IMR-90 (cell line): ENCODE measurements around the gene ZNF503. TPM values are rescaled to one million over a fixed set of nuclear protein-coding genes. Genes with fewer than 3 reads are reported as not detected.

ENCODE experiments used
- ATAC-seq: fragments of 200-7000 bp; cut with Tn5 transposase; 2 replicates; pipeline ENCODE4 v1.9.1; 2020; ENCODE audit warnings: low read depth, mild to moderate bottlenecking, moderate library complexity
- BruUV-seq: library from RNA; stranded (reverse); fragments of 400-500 nt; replicated peaks from 2 replicates; lab custom pipeline; 2021; lab: Mats Ljungman, UMichigan
- CTCF ChIA-PET: fragments of 300-600 bp; formaldehyde crosslinking; extraction: SDS; loops from one replicate; lab custom pipeline; 2021; ENCODE audit warnings: antibody characterized with exemption; lab: Yijun Ruan, JAX
- POLR2A ChIA-PET: fragments of 300-600 bp; sonication (Branson Sonifier 250); formaldehyde crosslinking; loops from one replicate; lab custom pipeline; 2022; ENCODE audit warnings: antibody characterized with exemption; ENCODE audit not compliant: unreplicated experiment; lab: Charles Lee
- DNase-seq: peaks from one replicate; pipeline ENCODE4 v3.0.0; 2013
- H2AFZ ChIP-seq: replicated peaks from 2 replicates; pipeline ENCODE3; 2013; ENCODE audit warnings: low read length, mild to moderate bottlenecking; ENCODE audit not compliant: poor library complexity
- H2AK5ac ChIP-seq: 2 replicates; pipeline ENCODE4 v1.6.1; 2013; ENCODE audit warnings: low read depth, low read length, inconsistent platforms
- H2AK9ac ChIP-seq: replicated peaks from 2 replicates; pipeline ENCODE3; 2013; ENCODE audit warnings: mild to moderate bottlenecking, low read depth, low read length, moderate library complexity; ENCODE audit not compliant: poor library complexity
- H2BK120ac ChIP-seq: 2 replicates; pipeline ENCODE4 v1.6.1; 2013; ENCODE audit warnings: low read depth, low read length, inconsistent platforms
- H2BK15ac ChIP-seq: 3 replicates; pipeline ENCODE4 v1.6.1; 2013; ENCODE audit warnings: low read depth, low read length, inconsistent platforms
- H2BK20ac ChIP-seq: 2 replicates; pipeline ENCODE4 v1.6.1; 2013; ENCODE audit warnings: low read depth, mild to moderate bottlenecking, inconsistent platforms, low read length, moderate library complexity
- H2BK5ac ChIP-seq: 2 replicates; pipeline ENCODE4 v1.6.1; 2013; ENCODE audit warnings: mild to moderate bottlenecking, low read depth, low read length, inconsistent platforms; ENCODE audit not compliant: poor library complexity, severe bottlenecking
- H3K14ac ChIP-seq: replicated peaks from 2 replicates; pipeline ENCODE4 v1.6.1; 2013; ENCODE audit warnings: low read depth, low read length, inconsistent platforms
- H3K18ac ChIP-seq: 2 replicates; pipeline ENCODE4 v1.6.1; 2013; ENCODE audit warnings: low read depth, low read length, control low read depth
- H3K23ac ChIP-seq: 2 replicates; pipeline ENCODE4 v1.6.1; 2013; ENCODE audit warnings: low read depth, low read length, inconsistent platforms
- H3K27ac ChIP-seq: 2 replicates; pipeline ENCODE4 v1.5.1; 2013; ENCODE audit warnings: mild to moderate bottlenecking, control low read depth, low read length; ENCODE audit not compliant: insufficient read depth
- H3K27me3 ChIP-seq: 2 replicates; pipeline ENCODE4 v1.6.1; 2013; ENCODE audit warnings: low read length; ENCODE audit not compliant: control insufficient read depth, insufficient read depth
- H3K36me3 ChIP-seq: 2 replicates; pipeline ENCODE4 v1.6.1; 2013; ENCODE audit warnings: low read length, mixed read lengths; ENCODE audit not compliant: control insufficient read depth, insufficient read depth
- H3K4ac ChIP-seq: 2 replicates; pipeline ENCODE4 v1.6.1; 2013; ENCODE audit warnings: low read depth, low read length, inconsistent platforms
- H3K4me1 ChIP-seq: 2 replicates; pipeline ENCODE4 v1.6.1; 2013; ENCODE audit warnings: low read length, mixed read lengths; ENCODE audit not compliant: control insufficient read depth, insufficient read depth
- H3K4me2 ChIP-seq: 2 replicates; pipeline ENCODE4 v1.6.1; 2013; ENCODE audit warnings: low read depth, mild to moderate bottlenecking, control low read depth, low read length, moderate library complexity
- H3K4me3 ChIP-seq: 2 replicates; pipeline ENCODE4 v1.5.1; 2013; ENCODE audit warnings: low read depth, mild to moderate bottlenecking, control low read depth, low read length, moderate library complexity; ENCODE audit not compliant: insufficient read depth
- H3K56ac ChIP-seq: 2 replicates; pipeline ENCODE4 v1.6.1; 2013; ENCODE audit warnings: low read length, inconsistent platforms; ENCODE audit not compliant: insufficient read depth; ENCODE audit errors: extremely low read depth
- H3K79me1 ChIP-seq, 2 experiments: 2 replicates each; pipeline ENCODE4 v1.6.1; 2013; ENCODE audit warnings: low read length in 2 of 2, inconsistent platforms in 1 of 2, low read depth in 1 of 2
- H3K9ac ChIP-seq: 2 replicates; pipeline ENCODE4 v1.6.1; 2013; ENCODE audit warnings: low read depth, low read length, control low read depth
- H3K9me1 ChIP-seq: 2 replicates; pipeline ENCODE4 v1.6.1; 2013; ENCODE audit warnings: low read length, inconsistent platforms; ENCODE audit not compliant: insufficient read depth
- H3K9me3 ChIP-seq: 2 replicates; pipeline ENCODE4 v1.6.1; 2013; ENCODE audit warnings: low read length; ENCODE audit not compliant: control insufficient read depth, insufficient read depth
- H4K20me1 ChIP-seq: 2 replicates; pipeline ENCODE4 v1.6.1; 2013; ENCODE audit warnings: low read length, inconsistent platforms; ENCODE audit not compliant: insufficient read depth
- H4K5ac ChIP-seq: 2 replicates; pipeline ENCODE4 v1.6.1; 2013; ENCODE audit warnings: mild to moderate bottlenecking, low read depth, low read length, control low read depth
- H4K8ac ChIP-seq, 2 experiments: 2 replicates each; pipeline ENCODE4 v1.6.1; 2013; ENCODE audit warnings: low read depth in 2 of 2, low read length in 2 of 2, control low read depth in 1 of 2, inconsistent platforms in 1 of 2
- H4K91ac ChIP-seq: 2 replicates; pipeline ENCODE4 v1.6.1; 2013; ENCODE audit warnings: low read depth, low read length, inconsistent platforms; ENCODE audit not compliant: insufficient read depth
- BHLHE40 ChIP-seq: fragments of 150-350 bp; IDR thresholded peaks from 2 replicates; pipeline ENCODE4 v1.6.1; 2016; ENCODE audit warnings: mild to moderate bottlenecking, low read depth, low read length
- CEBPB ChIP-seq: IDR thresholded peaks from 2 replicates; pipeline ENCODE4 v1.6.1; 2012; ENCODE audit warnings: low read depth, low read length, improper control_type of control experiment
- CHD1 ChIP-seq: IDR thresholded peaks from 2 replicates; pipeline ENCODE4 v1.6.1; 2012; ENCODE audit warnings: low read depth, low read length, improper control_type of control experiment
- CTCF ChIP-seq: conservative IDR thresholded peaks from 2 replicates; pipeline ENCODE4 v1.5.1; 2012; ENCODE audit warnings: mild to moderate bottlenecking, low read depth, low read length, improper control_type of control experiment
- ELK1 ChIP-seq: fragments of 150-350 bp; IDR thresholded peaks from 2 replicates; pipeline ENCODE4 v1.6.1; 2016; ENCODE audit warnings: low read depth, mild to moderate bottlenecking, low read length, moderate library complexity, borderline replicate concordance
- FOS ChIP-seq: fragments of 150-350 bp; IDR thresholded peaks from 2 replicates; pipeline ENCODE4 v1.6.1; 2016; ENCODE audit warnings: low read depth, low read length
- MAFK ChIP-seq: IDR thresholded peaks from 2 replicates; pipeline ENCODE4 v1.6.1; 2012; ENCODE audit warnings: low read depth, low read length, improper control_type of control experiment
- MAZ ChIP-seq: IDR thresholded peaks from 2 replicates; pipeline ENCODE4 v1.6.1; 2012; ENCODE audit warnings: low read depth, mild to moderate bottlenecking, low read length, improper control_type of control experiment, moderate library complexity, borderline replicate concordance
- MXI1 ChIP-seq: IDR thresholded peaks from 2 replicates; pipeline ENCODE4 v1.6.1; 2012; ENCODE audit warnings: low read depth, mild to moderate bottlenecking, low read length, moderate library complexity, borderline replicate concordance
- NFE2L2 ChIP-seq: fragments of 150-350 bp; IDR thresholded peaks from 2 replicates; pipeline ENCODE4 v1.6.1; 2016; ENCODE audit warnings: low read depth, mild to moderate bottlenecking, low read length
- POLR2A ChIP-seq: IDR thresholded peaks from 2 replicates; pipeline ENCODE4 v1.6.1; 2012; ENCODE audit warnings: mild to moderate bottlenecking, low read depth, low read length
- RCOR1 ChIP-seq: IDR thresholded peaks from 2 replicates; pipeline ENCODE4 v1.6.1; 2012; ENCODE audit warnings: mild to moderate bottlenecking, low read length, improper control_type of control experiment; ENCODE audit not compliant: insufficient replicate concordance
- RFX5 ChIP-seq: IDR thresholded peaks from 2 replicates; pipeline ENCODE4 v1.8.0; 2012; ENCODE audit warnings: low read depth, mild to moderate bottlenecking, low read length, moderate library complexity
- SMC3 ChIP-seq: fragments of 150-350 bp; IDR thresholded peaks from 2 replicates; pipeline ENCODE4 v1.6.1; 2016; ENCODE audit warnings: low read depth, mild to moderate bottlenecking, antibody characterized with exemption, low read length, moderate library complexity
- USF2 ChIP-seq: fragments of 150-350 bp; IDR thresholded peaks from 2 replicates; pipeline ENCODE4 v1.6.1; 2017; ENCODE audit warnings: mild to moderate bottlenecking, antibody characterized with exemption, low read length, low read depth
- dilution Hi-C: fragments of 300-500 bp; cut with HindIII; formaldehyde crosslinking; loops from one replicate; pipeline ENCODE4 v1.14.3; 2018; ENCODE audit warnings: low sequenced_read_pairs; ENCODE audit not compliant: unreplicated experiment
- in situ Hi-C: fragments of 300-500 bp; cut with MboI; formaldehyde crosslinking; loops from 3 replicates; pipeline ENCODE4 v1.14.3; 2019; ENCODE audit warnings: low sequenced_read_pairs, inconsistent platforms, mixed read lengths
- intact Hi-C: fragments of 100-400 bp; cut with micrococcal nuclease; formaldehyde crosslinking; loops from 2 replicates; pipeline ENCODE4 v1.10.0; 2022
- polyA plus RNA-seq, 3 experiments: library from polyadenylated mRNA; depleted of rRNA; stranded (reverse); fragments of >200 nt; gene quantifications; 2 replicates each; pipeline ENCODE4 v1.2.3, GENCODE V29; 2012; ENCODE audit warnings: low replicate concordance in 1 of 3
- total RNA-seq: library from RNA; depleted of rRNA; stranded (reverse); fragments of >200 nt; gene quantifications from 2 replicates; pipeline ENCODE4 v1.2.3, GENCODE V29; 2012

The ZNF503 gene
- total and polyA plus RNA-seq, 2 of the 4 experiments (the other 2 are of a cell fraction) = 0.36 to 5.8 TPM

DNA sequence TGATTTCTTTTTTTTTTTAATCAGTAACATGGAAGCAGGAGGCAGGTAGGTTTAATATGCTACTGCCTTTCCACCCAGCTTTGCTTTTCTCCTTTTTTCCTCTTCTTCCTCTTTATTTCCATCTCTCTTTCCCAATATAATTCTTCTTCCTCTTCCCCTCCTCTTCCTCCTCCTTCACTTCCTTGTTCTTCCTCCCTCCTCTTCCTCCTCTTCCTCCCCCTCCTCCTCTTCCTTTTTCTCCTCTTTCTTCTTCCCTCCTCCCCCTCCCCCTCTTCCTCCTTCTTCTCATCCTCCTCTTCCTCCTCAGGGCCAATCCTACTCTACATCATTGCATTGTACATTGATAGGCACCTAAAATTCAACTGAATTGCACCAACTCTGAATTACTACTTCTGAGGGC lies 11.4 kb downstream of the ZNF503 start:
- no peak overlapping the region for H2BK20ac ChIP-seq
- no peak overlapping the region for H2BK5ac ChIP-seq
- H3K4me1 ChIP-seq = peaks cover 8% of the 10 kb centered on the region; the same call in 1 of the 2 replicates
- H3K9ac ChIP-seq = no peak overlapping the region
- no peak for TF ChIP-seq MAZ
- TF ChIP-seq RFX5 = no peak
- no peak for TF ChIP-seq RCOR1
- TF ChIP-seq BHLHE40 = no peak
- no peak for TF ChIP-seq MXI1
- TF ChIP-seq FOS = no peak
- TF ChIP-seq MAFK = no peak
- no peak for TF ChIP-seq CTCF
- TF ChIP-seq CHD1 = no peak
- no peak for TF ChIP-seq POLR2A
- TF ChIP-seq USF2 = no peak
- no peak for TF ChIP-seq SMC3
- no peak for TF ChIP-seq CEBPB
- TF ChIP-seq NFE2L2 = no peak
- no peak for TF ChIP-seq ELK1
- no peak overlapping the region for H3K18ac ChIP-seq
- H4K91ac ChIP-seq = no peak overlapping the region
- no peak overlapping the region for H2AK9ac ChIP-seq
- no peak overlapping the region for H4K8ac ChIP-seq
- no peak overlapping the region for H4K5ac ChIP-seq
- H3K79me1 ChIP-seq = peaks cover 3 to 10% of the 10 kb centered on the region in 2 experiments
- no peak overlapping the region for H3K4me3 ChIP-seq
- H2BK15ac ChIP-seq = no peak overlapping the region
- no peak overlapping the region for H2AK5ac ChIP-seq
- H3K27me3 ChIP-seq = no peaks in the 10 kb centered on the region
- CTCF ChIA-PET = no interaction called here
- no peak overlapping the region for H3K14ac ChIP-seq
- H3K56ac ChIP-seq = no peak overlapping the region
- no peak overlapping the region for H3K27ac ChIP-seq
- no peak overlapping the region for H3K23ac ChIP-seq
- DNase-seq (no peak), ATAC-seq (no peak)
- intact Hi-C loops = no loop called here
- no peak overlapping the region for H2AFZ ChIP-seq
- no peak overlapping the region for H3K4ac ChIP-seq
- POLR2A ChIA-PET = no interaction called here
- no peak overlapping the region for H3K4me2 ChIP-seq
- H3K9me3 ChIP-seq = peaks cover 10% of the 10 kb centered on the region
- no peaks in the 10 kb centered on the region for H4K20me1 ChIP-seq
- H2BK120ac ChIP-seq = no peak overlapping the region
- in situ Hi-C loops = loop anchor here (10.0 kb wide), 1 partner anchor 95 kb away; no protein-coding TSS in a partner anchor
- peaks cover 5% of the 10 kb centered on the region; the same call in 1 of the 2 replicates for H3K9me1 ChIP-seq
- no TSS peak for BruUV-seq
- H3K36me3 ChIP-seq = peaks cover 11% of the 10 kb centered on the region
- dilution Hi-C loops = no loop called here
